ENCODE data around the gene LAPTM5.

The LAPTM5 gene

GRCh38 chr1:30799233-30799511, 41.6 kb upstream of the LAPTM5 start:
- TF ChIP-seq, protein P1, sequence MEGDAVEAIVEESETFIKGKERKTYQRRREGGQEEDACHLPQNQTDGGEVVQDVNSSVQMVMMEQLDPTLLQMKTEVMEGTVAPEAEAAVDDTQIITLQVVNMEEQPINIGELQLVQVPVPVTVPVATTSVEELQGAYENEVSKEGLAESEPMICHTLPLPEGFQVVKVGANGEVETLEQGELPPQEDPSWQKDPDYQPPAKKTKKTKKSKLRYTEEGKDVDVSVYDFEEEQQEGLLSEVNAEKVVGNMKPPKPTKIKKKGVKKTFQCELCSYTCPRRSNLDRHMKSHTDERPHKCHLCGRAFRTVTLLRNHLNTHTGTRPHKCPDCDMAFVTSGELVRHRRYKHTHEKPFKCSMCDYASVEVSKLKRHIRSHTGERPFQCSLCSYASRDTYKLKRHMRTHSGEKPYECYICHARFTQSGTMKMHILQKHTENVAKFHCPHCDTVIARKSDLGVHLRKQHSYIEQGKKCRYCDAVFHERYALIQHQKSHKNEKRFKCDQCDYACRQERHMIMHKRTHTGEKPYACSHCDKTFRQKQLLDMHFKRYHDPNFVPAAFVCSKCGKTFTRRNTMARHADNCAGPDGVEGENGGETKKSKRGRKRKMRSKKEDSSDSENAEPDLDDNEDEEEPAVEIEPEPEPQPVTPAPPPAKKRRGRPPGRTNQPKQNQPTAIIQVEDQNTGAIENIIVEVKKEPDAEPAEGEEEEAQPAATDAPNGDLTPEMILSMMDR (IDR thresholded peaks at IDR 0.05): no peak

GRCh38 chr1:30798389-30799232, 41.0 kb upstream of the LAPTM5 start:
- TF ChIP-seq, protein P1 (IDR thresholded peaks at IDR 0.05): no peak

DNA sequence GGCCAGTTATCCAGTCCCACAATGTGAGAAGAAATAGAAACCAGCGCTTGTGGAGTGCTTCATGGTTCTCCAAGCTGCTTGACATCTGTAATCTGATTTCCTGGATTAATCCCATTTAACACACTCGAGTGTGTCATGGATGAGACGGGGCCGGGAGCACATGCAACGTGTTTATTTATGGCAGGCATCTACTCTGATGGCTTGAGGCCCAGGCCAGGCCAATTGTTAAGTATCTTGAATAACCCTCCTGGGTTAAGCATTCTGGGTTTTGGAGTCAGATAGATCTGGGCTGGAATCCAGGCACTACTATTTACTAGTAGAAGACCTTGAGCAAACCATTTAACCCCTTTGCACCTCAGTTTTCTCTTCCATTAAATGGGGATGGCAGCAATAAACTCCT, 37.5 kb upstream of the LAPTM5 start:
- TF ChIP-seq, protein P1 (IDR thresholded peaks at IDR 0.05): no peak

DNA sequence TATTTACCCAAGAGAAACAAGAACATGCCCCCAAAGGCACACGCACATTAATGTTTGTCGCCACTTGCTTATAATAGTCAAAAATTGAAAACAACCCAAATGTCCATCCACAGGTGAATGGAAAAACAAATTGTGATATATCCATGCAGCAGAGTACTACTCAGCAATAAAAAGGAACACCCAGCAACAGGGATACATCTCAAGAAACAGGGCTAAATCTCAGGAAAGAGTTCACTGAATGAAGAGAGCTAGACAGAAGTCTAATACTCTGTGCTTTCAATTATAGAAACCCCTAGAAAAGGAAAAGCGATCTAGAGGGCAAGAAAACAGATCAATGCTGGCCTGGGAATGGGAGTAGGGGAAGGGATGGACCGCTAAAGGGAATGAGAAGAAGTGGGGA, 36.7 kb upstream of the LAPTM5 start:
- TF ChIP-seq, protein P1 (IDR thresholded peaks at IDR 0.05): no peak

GRCh38 chr1:30793209-30793608, 35.6 kb upstream of the LAPTM5 start:
- TF ChIP-seq, protein P1 (IDR thresholded peaks at IDR 0.05): no peak

- TF ChIP-seq, protein P1 (IDR thresholded peaks at IDR 0.05): no peak
Observed at GRCh38 chr1:30791868-30792267, 34.3 kb upstream of the LAPTM5 start.

DNA sequence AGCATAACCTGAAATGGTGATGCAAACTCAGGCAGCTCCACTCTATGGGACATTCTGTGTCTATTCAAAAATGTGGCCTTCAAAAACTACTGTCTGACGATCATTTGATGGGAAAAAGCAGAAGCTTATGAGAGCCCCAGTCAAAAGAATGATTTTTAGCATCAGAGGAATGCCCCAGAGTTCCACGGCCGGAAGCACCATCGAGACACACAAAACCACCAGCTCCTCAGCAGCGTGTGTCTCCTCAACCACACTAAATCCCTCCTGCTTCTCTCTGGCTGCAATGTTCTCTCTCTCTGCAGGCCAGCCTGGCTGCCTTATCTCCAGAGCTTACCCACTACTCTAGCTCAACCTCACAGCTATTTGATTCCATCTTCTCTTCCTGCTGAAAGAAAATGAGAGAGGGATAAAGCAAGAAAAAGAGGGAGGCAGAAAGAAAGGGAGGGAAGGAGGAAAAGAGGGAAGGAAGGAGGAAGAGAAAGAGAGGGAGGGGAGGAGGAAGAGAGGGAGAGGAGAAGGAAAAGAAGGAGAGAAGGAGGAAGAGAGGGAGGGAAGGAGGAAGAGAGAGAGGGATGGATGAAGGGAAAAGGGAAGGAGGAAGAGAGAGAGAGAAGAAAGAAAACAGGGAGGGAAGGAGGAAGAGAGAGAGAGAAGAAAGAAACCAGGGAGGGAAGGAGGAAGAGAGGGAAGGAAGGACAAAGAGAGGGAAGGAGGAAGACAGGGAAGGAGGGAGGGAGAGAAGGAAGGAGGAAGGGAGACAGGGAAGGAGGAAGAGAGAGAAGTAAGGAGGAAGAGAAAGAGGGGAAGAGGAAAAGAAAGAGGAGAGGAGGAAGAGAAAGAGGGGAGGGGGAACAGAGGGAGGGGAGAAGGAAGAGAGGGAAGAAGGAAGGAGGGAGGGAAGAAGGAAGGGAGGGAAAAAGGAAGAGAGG, 33.5 kb upstream of the LAPTM5 start:
- TF ChIP-seq, protein P1 (IDR thresholded peaks at IDR 0.05): no peak

Measured in LNCAP (cell line).